HTR-8/SVneo (cell line): ENCODE measurements around the gene SNAI1.

ENCODE experiments used
- DNase-seq: peaks from one replicate; pipeline ENCODE4 v3.0.0; 2011; ENCODE audit warnings: low spot score, mixed read lengths; ENCODE audit not compliant: insufficient read length
- FAIRE-seq: peaks from 2 replicates; lab custom pipeline; 2011; peaks lifted over from hg19 to GRCh38; lab: Jason Lieb, UNC

Gene SNAI1

GRCh38 chr20:50029083-50029696, 46.4 kb downstream of the SNAI1 start:
- FAIRE-seq (peak; percentile 79), DNase-seq (no peak)

- DNase-seq (peak; percentile 89), FAIRE-seq (peak; percentile 80)
Observed at GRCh38 chr20:50029697-50030461, 47.1 kb downstream of the SNAI1 start.

- FAIRE-seq = no peak
Observed at GRCh38 chr20:50032955-50033666, 50.3 kb downstream of the SNAI1 start.

GRCh38 chr20:50034567-50035180, 51.9 kb downstream of the SNAI1 start:
- no peak for FAIRE-seq

More at GRCh38 chr20:50032955-50033666, 50.3 kb downstream of the SNAI1 start:
- DNase-seq = no peak

GRCh38 chr20:50036703-50037102, 53.9 kb downstream of the SNAI1 start:
- DNase-seq = no peak
- peak; percentile 80 for FAIRE-seq

More at GRCh38 chr20:50034567-50035180, 51.9 kb downstream of the SNAI1 start:
- peak; percentile 64 for DNase-seq

GRCh38 chr20:50037123-50037522, 54.3 kb downstream of the SNAI1 start:
- FAIRE-seq (no peak), DNase-seq (no peak)

GRCh38 chr20:50037575-50037974, 54.8 kb downstream of the SNAI1 start:
- DNase-seq = no peak
- FAIRE-seq = no peak

- no peak for DNase-seq
- FAIRE-seq = no peak
Observed at GRCh38 chr20:50038169-50038568, 55.4 kb downstream of the SNAI1 start.
